ENCODE measurements around the gene NGFR.

Gene NGFR

GRCh38 chr17:49456183-49456965 lies 38.7 kb upstream of the NGFR start:
- Histone ChIP-seq H3K9me3 (ENCODE audit: control insufficient read depth, insufficient read depth, low read length) (no peaks in the 10 kb centered on the region), H3K36me3 (ENCODE audit: control insufficient read depth, insufficient read depth, low read length) (no peaks in the 10 kb centered on the region), H3K4me1 (ENCODE audit: control insufficient read depth, insufficient read depth, low read length) (peaks cover 8% of the 10 kb centered on the region), H3K4me3 (ENCODE audit: low read length) (no peak overlapping the region), H3K27me3 (ENCODE audit: control insufficient read depth, insufficient read depth, low read length) (no peaks in the 10 kb centered on the region), H3K27ac (ENCODE audit: low read length) (no peak overlapping the region)
- no peak for DNase-seq (ENCODE audit: low read depth, low spot score)
- WGBS (ENCODE audit: insufficient coverage, insufficient read length), result no CpG with 5 or more reads among the region's 5 CpGs

- H3K9me3 ChIP-seq (ENCODE audit: control insufficient read depth, insufficient read depth, low read length), result no peaks in the 10 kb centered on the region
- no peaks in the 10 kb centered on the region for H3K27me3 ChIP-seq (ENCODE audit: control insufficient read depth, insufficient read depth, low read length)
- DNase-seq (ENCODE audit: low read depth, low spot score), result no peak
- H3K36me3 ChIP-seq (ENCODE audit: control insufficient read depth, insufficient read depth, low read length), result no peaks in the 10 kb centered on the region
- peaks cover 8% of the 10 kb centered on the region for H3K4me1 ChIP-seq (ENCODE audit: control insufficient read depth, insufficient read depth, low read length)
- no peak overlapping the region for H3K27ac ChIP-seq (ENCODE audit: low read length)
- no CpG with 5 or more reads among the region's 15 CpGs for WGBS (ENCODE audit: insufficient coverage, insufficient read length)
- no peak overlapping the region for H3K4me3 ChIP-seq (ENCODE audit: low read length)
These were observed 37.2 kb upstream of the NGFR start for GRCh38 chr17:49457564-49458535.

- Histone ChIP-seq H3K27me3 (ENCODE audit: control insufficient read depth, insufficient read depth, low read length) (no peaks in the 10 kb centered on the region), H3K9me3 (ENCODE audit: control insufficient read depth, insufficient read depth, low read length) (no peaks in the 10 kb centered on the region), H3K27ac (ENCODE audit: low read length) (no peak overlapping the region), H3K4me3 (ENCODE audit: low read length) (no peak overlapping the region), H3K36me3 (ENCODE audit: control insufficient read depth, insufficient read depth, low read length) (no peaks in the 10 kb centered on the region), H3K4me1 (ENCODE audit: control insufficient read depth, insufficient read depth, low read length) (peaks cover 8% of the 10 kb centered on the region; the same call in 1 of the 2 replicates)
- DNase-seq (ENCODE audit: low read depth, low spot score), result no peak
- no CpG with 5 or more reads among the region's 7 CpGs for WGBS (ENCODE audit: insufficient coverage, insufficient read length)
These were observed 35.6 kb upstream of the NGFR start for GRCh38 chr17:49459401-49459984.

GRCh38 chr17:49460401-49460800 lies 34.7 kb upstream of the NGFR start:
- no peak for DNase-seq (ENCODE audit: low read depth, low spot score)
- no peaks in the 10 kb centered on the region for H3K27me3 ChIP-seq (ENCODE audit: control insufficient read depth, insufficient read depth, low read length)

GRCh38 chr17:49461580-49461979 lies 33.5 kb upstream of the NGFR start:
- no CpG with 5 or more reads among the region's 2 CpGs for WGBS (ENCODE audit: insufficient coverage, insufficient read length)
- no peak for DNase-seq (ENCODE audit: low read depth, low spot score)
- Histone ChIP-seq H3K4me3 (ENCODE audit: low read length) (no peak overlapping the region), H3K36me3 (ENCODE audit: control insufficient read depth, insufficient read depth, low read length) (no peaks in the 10 kb centered on the region), H3K4me1 (ENCODE audit: control insufficient read depth, insufficient read depth, low read length) (peaks cover 5% of the 10 kb centered on the region; the same call in 1 of the 2 replicates), H3K9me3 (ENCODE audit: control insufficient read depth, insufficient read depth, low read length) (no peaks in the 10 kb centered on the region), H3K27ac (ENCODE audit: low read length) (no peak overlapping the region), H3K27me3 (ENCODE audit: control insufficient read depth, insufficient read depth, low read length) (no peaks in the 10 kb centered on the region)

More at GRCh38 chr17:49460401-49460800, 34.7 kb upstream of the NGFR start:
- Histone ChIP-seq H3K9me3 (ENCODE audit: control insufficient read depth, insufficient read depth, low read length) (no peaks in the 10 kb centered on the region), H3K36me3 (ENCODE audit: control insufficient read depth, insufficient read depth, low read length) (no peaks in the 10 kb centered on the region), H3K4me1 (ENCODE audit: control insufficient read depth, insufficient read depth, low read length) (peaks cover 5% of the 10 kb centered on the region; the same call in 1 of the 2 replicates), H3K4me3 (ENCODE audit: low read length) (no peak overlapping the region), H3K27ac (ENCODE audit: low read length) (no peak overlapping the region)
- no CpG with 5 or more reads among the region's 7 CpGs for WGBS (ENCODE audit: insufficient coverage, insufficient read length)

GRCh38 chr17:49464049-49464448 lies 31.0 kb upstream of the NGFR start:
- Histone ChIP-seq H3K4me1 (ENCODE audit: control insufficient read depth, insufficient read depth, low read length) (peaks cover 5% of the 10 kb centered on the region; the same call in 1 of the 2 replicates), H3K27ac (ENCODE audit: low read length) (no peak overlapping the region), H3K4me3 (ENCODE audit: low read length) (no peak overlapping the region), H3K9me3 (ENCODE audit: control insufficient read depth, insufficient read depth, low read length) (no peaks in the 10 kb centered on the region), H3K27me3 (ENCODE audit: control insufficient read depth, insufficient read depth, low read length) (no peaks in the 10 kb centered on the region), H3K36me3 (ENCODE audit: control insufficient read depth, insufficient read depth, low read length) (no peaks in the 10 kb centered on the region)
- no peak for DNase-seq (ENCODE audit: low read depth, low spot score)
- WGBS (ENCODE audit: insufficient coverage, insufficient read length), result no CpG with 5 or more reads among the region's 2 CpGs

- Histone ChIP-seq H3K27ac (ENCODE audit: low read length) (no peak overlapping the region), H3K4me1 (ENCODE audit: control insufficient read depth, insufficient read depth, low read length) (no peaks in the 10 kb centered on the region), H3K36me3 (ENCODE audit: control insufficient read depth, insufficient read depth, low read length) (no peaks in the 10 kb centered on the region), H3K27me3 (ENCODE audit: control insufficient read depth, insufficient read depth, low read length) (no peaks in the 10 kb centered on the region; the same call in 1 of the 2 replicates), H3K4me3 (ENCODE audit: low read length) (no peak overlapping the region), H3K9me3 (ENCODE audit: control insufficient read depth, insufficient read depth, low read length) (no peaks in the 10 kb centered on the region)
- DNase-seq (ENCODE audit: low read depth, low spot score), result no peak
- no CpG with 5 or more reads among the region's 17 CpGs for WGBS (ENCODE audit: insufficient coverage, insufficient read length)
These were observed 29.7 kb upstream of the NGFR start for GRCh38 chr17:49465331-49465903.

GRCh38 chr17:49466436-49466835 lies 28.7 kb upstream of the NGFR start:
- H3K27ac ChIP-seq (ENCODE audit: low read length), result no peak overlapping the region
- H3K4me1 ChIP-seq (ENCODE audit: control insufficient read depth, insufficient read depth, low read length), result peaks cover 4% of the 10 kb centered on the region; the same call in 1 of the 2 replicates
- no CpG with 5 or more reads among the region's 1 CpG for WGBS (ENCODE audit: insufficient coverage, insufficient read length)
- DNase-seq (ENCODE audit: low read depth, low spot score), result no peak
- H3K27me3 ChIP-seq (ENCODE audit: control insufficient read depth, insufficient read depth, low read length), result no peaks in the 10 kb centered on the region; the same call in 1 of the 2 replicates
- no peak overlapping the region for H3K4me3 ChIP-seq (ENCODE audit: low read length)
- no peaks in the 10 kb centered on the region for H3K36me3 ChIP-seq (ENCODE audit: control insufficient read depth, insufficient read depth, low read length)
- no peaks in the 10 kb centered on the region for H3K9me3 ChIP-seq (ENCODE audit: control insufficient read depth, insufficient read depth, low read length)

GRCh38 chr17:49467175-49467574 lies 27.9 kb upstream of the NGFR start:
- H3K4me1 ChIP-seq (ENCODE audit: control insufficient read depth, insufficient read depth, low read length), result peaks cover 4% of the 10 kb centered on the region; the same call in 1 of the 2 replicates
- WGBS (ENCODE audit: insufficient coverage, insufficient read length), result no CpG with 5 or more reads among the region's 1 CpG
- H3K27ac ChIP-seq (ENCODE audit: low read length), result no peak overlapping the region
- no peak overlapping the region for H3K4me3 ChIP-seq (ENCODE audit: low read length)
- no peak for DNase-seq (ENCODE audit: low read depth, low spot score)
- no peaks in the 10 kb centered on the region for H3K9me3 ChIP-seq (ENCODE audit: control insufficient read depth, insufficient read depth, low read length)
- H3K27me3 ChIP-seq (ENCODE audit: control insufficient read depth, insufficient read depth, low read length), result no peaks in the 10 kb centered on the region; the same call in 1 of the 2 replicates
- H3K36me3 ChIP-seq (ENCODE audit: control insufficient read depth, insufficient read depth, low read length), result no peaks in the 10 kb centered on the region
